HEK293T (cell line): ENCODE data around the gene ZDHHC24.

ENCODE experiments used
- CTCF ChIA-PET: fragments of 350-600 bp; formaldehyde crosslinking; extraction: SDS; loops from one replicate; lab custom pipeline; 2021; ENCODE audit warnings: antibody characterized with exemption, inconsistent platforms; lab: Yijun Ruan, JAX
- POLR2A ChIA-PET: fragments of 350-600 bp; formaldehyde crosslinking; extraction: SDS; loops from one replicate; lab custom pipeline; 2020; ENCODE audit warnings: antibody characterized with exemption, inconsistent platforms; lab: Yijun Ruan, JAX
- DNase-seq: peaks from one replicate; pipeline ENCODE4 v3.0.0; 2012; ENCODE audit warnings: mixed read lengths; ENCODE audit errors: extremely low spot score
- ARNT ChIP-seq: fragments of 450-650 bp; IDR thresholded peaks from 2 replicates; pipeline ENCODE4 v1.6.1; 2017; ENCODE audit warnings: mild to moderate bottlenecking
- BHLHE40 ChIP-seq: fragments of 450-650 bp; IDR thresholded peaks from 2 replicates; pipeline ENCODE4 v1.6.1; 2016; ENCODE audit warnings: mild to moderate bottlenecking, moderate library complexity, borderline replicate concordance
- CTBP1 ChIP-seq: fragments of 450-650 bp; IDR thresholded peaks from 2 replicates; pipeline ENCODE4 v1.6.1; 2016; ENCODE audit warnings: borderline replicate concordance
- ELF4 ChIP-seq: fragments of 450-650 bp; IDR thresholded peaks from 2 replicates; pipeline ENCODE4 v1.6.1; 2017; ENCODE audit warnings: antibody characterized with exemption
- FOXA1 ChIP-seq: fragments of 450-650 bp; IDR thresholded peaks from 2 replicates; pipeline ENCODE4 v1.6.1; 2016; ENCODE audit warnings: mild to moderate bottlenecking
- FOXK2 ChIP-seq: fragments of 450-650 bp; IDR thresholded peaks from 2 replicates; pipeline ENCODE4 v1.6.1; 2016; ENCODE audit warnings: mild to moderate bottlenecking
- FOXM1 ChIP-seq: fragments of 450-650 bp; IDR thresholded peaks from 2 replicates; pipeline ENCODE4 v1.6.1; 2017; ENCODE audit warnings: mild to moderate bottlenecking, borderline replicate concordance
- HDGF ChIP-seq: fragments of 450-650 bp; IDR thresholded peaks from 2 replicates; pipeline ENCODE4 v1.6.1; 2017; ENCODE audit warnings: antibody characterized with exemption, borderline replicate concordance
- L3MBTL2 ChIP-seq: fragments of 450-650 bp; conservative IDR thresholded peaks from 2 replicates; pipeline ENCODE4 v1.6.1; 2016; ENCODE audit warnings: mild to moderate bottlenecking
- LEF1 ChIP-seq: fragments of 450-650 bp; IDR thresholded peaks from 2 replicates; pipeline ENCODE4 v1.6.1; 2017; ENCODE audit warnings: mild to moderate bottlenecking, borderline replicate concordance
- NFRKB ChIP-seq: fragments of 450-650 bp; IDR thresholded peaks from 2 replicates; pipeline ENCODE4 v1.6.1; 2016; ENCODE audit warnings: mild to moderate bottlenecking, moderate library complexity
- PKNOX1 ChIP-seq: fragments of 450-650 bp; IDR thresholded peaks from 2 replicates; pipeline ENCODE4 v1.6.1; 2016
- SP1 ChIP-seq: fragments of 450-650 bp; IDR thresholded peaks from 2 replicates; pipeline ENCODE4 v1.6.1; 2017
- SUZ12 ChIP-seq: fragments of 450-650 bp; IDR thresholded peaks from 2 replicates; pipeline ENCODE4 v1.6.1; 2016; ENCODE audit warnings: mild to moderate bottlenecking
- TARDBP ChIP-seq: fragments of 450-650 bp; IDR thresholded peaks from 2 replicates; pipeline ENCODE4 v1.6.1; 2016
- ZNF384 ChIP-seq: fragments of 450-650 bp; IDR thresholded peaks from 2 replicates; pipeline ENCODE4 v1.6.1; 2016

Gene ZDHHC24

DNA sequence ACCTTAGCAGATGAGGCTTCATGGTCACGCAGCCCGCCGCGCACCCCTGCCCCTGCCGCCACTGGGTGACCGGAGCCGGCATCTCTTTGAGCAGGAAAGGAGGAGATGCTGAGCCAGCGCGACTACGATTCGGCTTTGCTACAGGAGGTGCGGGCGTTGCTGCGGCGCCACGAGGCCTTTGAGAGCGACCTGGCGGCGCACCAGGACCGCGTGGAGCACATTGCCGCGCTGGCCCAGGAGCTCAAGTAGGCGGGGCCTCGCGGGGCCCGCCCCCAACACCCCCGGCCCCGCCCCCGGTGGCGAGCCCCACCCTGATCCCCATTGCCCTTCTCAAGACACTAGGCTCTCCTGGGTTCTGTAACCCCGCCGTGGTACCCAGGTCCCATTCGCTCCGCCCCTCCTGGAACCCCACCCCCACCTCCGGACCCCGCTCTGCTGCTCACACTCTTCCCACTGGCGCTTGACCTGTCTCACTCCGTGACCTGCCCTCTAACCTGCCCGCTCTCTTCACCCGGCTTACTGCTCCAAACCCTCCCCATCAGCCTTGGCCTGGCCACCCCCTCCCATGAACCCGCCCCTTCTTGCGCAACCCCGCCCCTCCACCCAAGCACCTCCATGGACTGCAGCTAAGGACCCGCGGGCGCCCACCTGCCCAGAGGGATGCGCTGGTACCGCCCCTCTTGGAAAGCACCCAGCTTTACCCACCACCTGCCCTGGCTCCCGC, 13.5 kb upstream of the ZDHHC24 start:
- TF ChIP-seq FOXM1, result no peak
- TF ChIP-seq TARDBP, result no peak
- no peak for TF ChIP-seq L3MBTL2
- no peak for TF ChIP-seq SP1
- TF ChIP-seq PKNOX1, result no peak
- no peak for DNase-seq
- ChIA-PET POLR2A (no interaction called here), CTCF (interaction anchor here (0.6 kb wide), 1 partner anchor 20 kb away, joined by 3 read pairs; no protein-coding TSS in a partner anchor)

- DNase-seq, result no peak
- ChIA-PET POLR2A (interaction anchor here (1.3 kb wide), 1 partner anchor 11 kb away, joined by 3 read pairs; the partner anchor contains the start of gene CTSF), CTCF (no interaction called here)
- TF ChIP-seq SUZ12 (no peak), ZNF384 (no peak), BHLHE40 (no peak), FOXM1 (no peak), FOXK2 (no peak), ELF4 (no peak), L3MBTL2 (no peak), FOXA1 (no peak)
Observed at GRCh38 chr11:66557733-66558326, 12.0 kb upstream of the ZDHHC24 start.

GRCh38 chr11:66556086-66556485, 10.2 kb upstream of the ZDHHC24 start:
- CTCF ChIA-PET, result no interaction called here
- no peak for TF ChIP-seq LEF1
- no peak for TF ChIP-seq CTBP1
- TF ChIP-seq ARNT, result no peak
- TF ChIP-seq SUZ12, result no peak
- TF ChIP-seq PKNOX1, result no peak
- no peak for TF ChIP-seq TARDBP
- TF ChIP-seq SP1, result no peak
- no peak for TF ChIP-seq FOXK2
- TF ChIP-seq L3MBTL2, result no peak
- no peak for TF ChIP-seq BHLHE40
- no peak for TF ChIP-seq ZNF384
- no peak for TF ChIP-seq ELF4
- no peak for TF ChIP-seq HDGF
- no peak for TF ChIP-seq FOXM1
- no peak for TF ChIP-seq FOXA1
- TF ChIP-seq NFRKB, result no peak
- no peak for DNase-seq
- POLR2A ChIA-PET, result no interaction called here

GRCh38 chr11:66555416-66555815, 9.6 kb upstream of the ZDHHC24 start:
- no peak for DNase-seq
- CTCF ChIA-PET, result no interaction called here
- TF ChIP-seq NFRKB (no peak), ARNT (no peak), LEF1 (no peak), FOXM1 (no peak), CTBP1 (no peak), PKNOX1 (no peak), L3MBTL2 (no peak), TARDBP (no peak), SUZ12 (no peak), FOXA1 (no peak), ZNF384 (no peak), HDGF (no peak), SP1 (no peak), ELF4 (no peak), FOXK2 (no peak), BHLHE40 (no peak)
- POLR2A ChIA-PET, result interaction anchor here (0.8 kb wide), 1 partner anchor 19 kb away, joined by 3 read pairs; no protein-coding TSS in a partner anchor

DNA sequence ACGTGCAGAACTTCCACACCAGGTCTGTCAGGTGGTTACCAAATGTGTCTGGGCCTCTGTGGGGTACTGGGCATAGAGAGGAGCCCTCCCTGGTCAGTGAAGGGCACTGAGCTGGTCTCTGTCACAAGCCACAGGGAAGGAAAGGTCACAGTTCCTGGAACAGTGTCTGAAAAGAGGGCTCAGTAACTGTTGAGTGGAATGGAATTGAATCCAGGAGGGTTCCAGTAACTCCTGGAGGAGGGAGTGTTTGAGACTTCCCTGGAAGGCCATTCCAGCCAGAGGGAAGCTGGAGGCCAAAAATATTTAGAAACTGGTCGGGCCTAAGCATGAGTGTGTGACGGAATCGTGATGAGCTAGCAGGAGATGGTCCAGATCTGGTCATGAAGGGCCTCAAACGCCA, 8.8 kb upstream of the ZDHHC24 start:
- TF ChIP-seq ZNF384 (no peak), LEF1 (no peak), ELF4 (no peak)
- ChIA-PET CTCF (no interaction called here), POLR2A (no interaction called here)
- DNase-seq, result no peak

- ChIA-PET CTCF (no interaction called here), POLR2A (interaction anchor here (1.3 kb wide), 1 partner anchor 18 kb away, joined by 3 read pairs; the partner anchor contains the start of gene CTSF)
- TF ChIP-seq FOXA1, result no peak
- TF ChIP-seq NFRKB, result no peak
- TF ChIP-seq TARDBP, result no peak
- TF ChIP-seq L3MBTL2, result no peak
- TF ChIP-seq CTBP1, result no peak
- no peak for TF ChIP-seq HDGF
- no peak for TF ChIP-seq SUZ12
- no peak for TF ChIP-seq ZNF384
- TF ChIP-seq ELF4, result no peak
- TF ChIP-seq ARNT, result no peak
- no peak for DNase-seq
Observed at GRCh38 chr11:66550887-66551286, 5.0 kb upstream of the ZDHHC24 start.
